HS-27A (cell line): ENCODE data around the gene PTH1R.

ENCODE experiments used
- DNase-seq: peaks from one replicate; pipeline ENCODE4 v3.0.0-alpha.2; 2012; ENCODE audit warnings: low read depth, missing footprints

Gene PTH1R

GRCh38 chr3:46849686-46850467 lies 27.6 kb upstream of the PTH1R start:
- DNase-seq = no peak

- no peak for DNase-seq
Measured at GRCh38 chr3:46850468-46850779, 27.1 kb upstream of the PTH1R start.

GRCh38 chr3:46851364-46852333 lies 25.9 kb upstream of the PTH1R start:
- DNase-seq = no peak

- DNase-seq = no peak
Measured at GRCh38 chr3:46852334-46852720, 25.2 kb upstream of the PTH1R start.

GRCh38 chr3:46852839-46853355 lies 24.6 kb upstream of the PTH1R start:
- no peak for DNase-seq

GRCh38 chr3:46853441-46854415 lies 23.8 kb upstream of the PTH1R start:
- no peak for DNase-seq

- no peak for DNase-seq
Measured at GRCh38 chr3:46854555-46854991, 22.9 kb upstream of the PTH1R start.

GRCh38 chr3:46856576-46857471 lies 20.7 kb upstream of the PTH1R start:
- no peak for DNase-seq

GRCh38 chr3:46857485-46858341 lies 19.8 kb upstream of the PTH1R start:
- no peak for DNase-seq

GRCh38 chr3:46858456-46858855 lies 19.1 kb upstream of the PTH1R start:
- DNase-seq = no peak

GRCh38 chr3:46859001-46859710 lies 18.4 kb upstream of the PTH1R start:
- no peak for DNase-seq

- no peak for DNase-seq
Measured at GRCh38 chr3:46860017-46860809, 17.3 kb upstream of the PTH1R start.

- no peak for DNase-seq
Measured at GRCh38 chr3:46860810-46861604, 16.5 kb upstream of the PTH1R start.

- no peak for DNase-seq
Measured at GRCh38 chr3:46861605-46862368, 15.7 kb upstream of the PTH1R start.

GRCh38 chr3:46862369-46863025 lies 15.0 kb upstream of the PTH1R start:
- DNase-seq = no peak

GRCh38 chr3:46863261-46863782 lies 14.2 kb upstream of the PTH1R start, which contains the start of gene MYL3:
TSS of gene MYL3 (minus strand) at chr3:46863444. CDS start at chr3:46863390, 54 bp downstream.
- DNase-seq = no peak
